Neural crest cell (in vitro differentiated cells): ENCODE measurements around the gene FSTL1. TPM values are rescaled to one million over a fixed set of nuclear protein-coding genes. Genes with fewer than 3 reads are reported as not detected.
"Not testable (repeated sequence)": the region's sequence is repeated elsewhere in the genome, so short reads cannot be mapped to it uniquely, and the experiment has no call there.

Experiments used
- DNase-seq: peaks from one replicate; pipeline ENCODE4 v3.0.0; 2021; ENCODE audit warnings: low read depth, mixed read lengths, low spot score
- H3K27ac Mint-ChIP-seq: one replicate; pipeline ENCODE4 v1.8.0; 2021; ENCODE audit warnings: mild to moderate bottlenecking, mixed read lengths; ENCODE audit not compliant: unreplicated experiment
- H3K27me3 Mint-ChIP-seq: 2 replicates; pipeline ENCODE4 v1.8.0; 2021; ENCODE audit warnings: low read depth, mild to moderate bottlenecking, mixed read lengths
- H3K36me3 Mint-ChIP-seq: 2 replicates; pipeline ENCODE4 v1.8.0; 2021; ENCODE audit warnings: low read depth, mild to moderate bottlenecking, mixed read lengths
- H3K4me1 Mint-ChIP-seq: 2 replicates; pipeline ENCODE4 v1.8.0; 2021; ENCODE audit warnings: mixed read lengths
- H3K4me3 Mint-ChIP-seq: one replicate; pipeline ENCODE4 v1.8.0; 2021; ENCODE audit warnings: mild to moderate bottlenecking, mixed read lengths
- H3K9me3 Mint-ChIP-seq: 2 replicates; pipeline ENCODE4 v1.8.0; 2021; ENCODE audit warnings: mixed read lengths
- CTCF ChIP-seq: fragments of 200-600 bp; sonication (generic); conservative IDR thresholded peaks from 2 replicates; pipeline ENCODE4 v1.5.0; 2021; ENCODE audit warnings: antibody characterized with exemption, mild to moderate bottlenecking
- total RNA-seq: library from RNA; stranded (reverse); gene quantifications from 2 replicates; pipeline ENCODE4 v1.2.1, GENCODE V29; 2021

Gene FSTL1
- total RNA-seq, 1 donor from 2014 or later, result 199 TPM

- Mint-ChIP-seq H3K4me3 (no peak overlapping the region), H3K9me3 (no peaks in the 10 kb centered on the region), H3K4me1 (no peaks in the 10 kb centered on the region), H3K36me3 (peaks cover 30% of the 10 kb centered on the region), H3K27me3 (no peaks in the 10 kb centered on the region), H3K27ac (no peak overlapping the region)
- DNase-seq, result no peak
- TF ChIP-seq CTCF, result no peak
Observed at GRCh38 chr3:120396469-120396868, 54.3 kb downstream of the FSTL1 start.

GRCh38 chr3:120394347-120394746 is 56.4 kb downstream of the FSTL1 start:
- Mint-ChIP-seq H3K27me3 (no peaks in the 10 kb centered on the region), H3K27ac (no peak overlapping the region), H3K36me3 (peaks cover 23% of the 10 kb centered on the region), H3K4me3 (no peak overlapping the region), H3K4me1 (no peaks in the 10 kb centered on the region), H3K9me3 (no peaks in the 10 kb centered on the region)
- no peak for DNase-seq
- no peak for TF ChIP-seq CTCF

GRCh38 chr3:120393761-120394160 is 57.0 kb downstream of the FSTL1 start:
- Mint-ChIP-seq H3K27ac (no peak overlapping the region), H3K9me3 (no peaks in the 10 kb centered on the region), H3K36me3 (peaks cover 19% of the 10 kb centered on the region), H3K27me3 (no peaks in the 10 kb centered on the region), H3K4me3 (no peak overlapping the region), H3K4me1 (no peaks in the 10 kb centered on the region)
- no peak for DNase-seq
- TF ChIP-seq CTCF, result no peak

GRCh38 chr3:120393243-120393642 is 57.5 kb downstream of the FSTL1 start:
- TF ChIP-seq CTCF, result no peak
- no peaks in the 10 kb centered on the region for H3K27me3 Mint-ChIP-seq
- H3K27ac Mint-ChIP-seq, result no peak overlapping the region
- H3K9me3 Mint-ChIP-seq, result no peaks in the 10 kb centered on the region
- no peak overlapping the region for H3K4me3 Mint-ChIP-seq
- H3K4me1 Mint-ChIP-seq, result no peaks in the 10 kb centered on the region
- peaks cover 14% of the 10 kb centered on the region for H3K36me3 Mint-ChIP-seq
- DNase-seq, result no peak

GRCh38 chr3:120382941-120383447 is 67.8 kb downstream of the FSTL1 start:
- DNase-seq, result no peak
- no peak overlapping the region for H3K27ac Mint-ChIP-seq
- H3K36me3 Mint-ChIP-seq, result no peaks in the 10 kb centered on the region
- peaks cover 4% of the 10 kb centered on the region for H3K9me3 Mint-ChIP-seq
- H3K4me3 Mint-ChIP-seq, result no peak overlapping the region
- no peaks in the 10 kb centered on the region for H3K27me3 Mint-ChIP-seq
- no peaks in the 10 kb centered on the region for H3K4me1 Mint-ChIP-seq
- no peak for TF ChIP-seq CTCF

- Mint-ChIP-seq H3K9me3 (peaks cover 4% of the 10 kb centered on the region), H3K27ac (no peak overlapping the region), H3K4me3 (no peak overlapping the region), H3K4me1 (no peaks in the 10 kb centered on the region), H3K27me3 (no peaks in the 10 kb centered on the region), H3K36me3 (no peaks in the 10 kb centered on the region)
- no peak for TF ChIP-seq CTCF
- DNase-seq, result no peak
Observed at GRCh38 chr3:120381503-120381902, 69.3 kb downstream of the FSTL1 start.

GRCh38 chr3:120377948-120378347 is 72.8 kb downstream of the FSTL1 start:
- H3K36me3 Mint-ChIP-seq, H3K27me3 Mint-ChIP-seq: not testable (repeated sequence)

More at GRCh38 chr3:120377948-120378347, 72.8 kb downstream of the FSTL1 start:
- not testable (repeated sequence) for H3K27ac Mint-ChIP-seq, H3K4me1 Mint-ChIP-seq, DNase-seq, H3K4me3 Mint-ChIP-seq, H3K9me3 Mint-ChIP-seq
